ENCODE results near the gene CSTF1.

The CSTF1 gene

DNA sequence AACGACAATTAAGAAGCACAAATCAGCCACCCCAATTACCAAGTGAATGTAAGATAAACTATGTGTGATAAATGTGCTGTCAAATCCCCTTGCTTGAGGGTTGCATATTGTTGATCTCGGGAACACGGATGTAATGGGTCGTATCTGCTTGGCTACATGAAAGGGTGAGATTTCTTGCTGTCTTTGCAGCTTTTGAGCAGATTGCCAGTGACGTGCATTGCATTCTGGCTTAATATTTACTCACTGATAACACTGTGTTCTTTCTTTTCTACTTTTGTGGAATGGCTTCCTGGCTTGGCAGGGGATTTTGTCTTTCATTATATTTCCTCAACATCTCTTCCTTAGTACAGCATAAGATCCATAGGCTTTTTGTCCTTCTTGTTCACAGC, 44.1 kb upstream of the CSTF1 start:
- Histone ChIP-seq H3K4me3 (ENCODE audit: low read depth, low read length) (no peak overlapping the region), H3K9me3 (no peaks in the 10 kb centered on the region), H3K36me3 (no peaks in the 10 kb centered on the region), H3K4me1 (no peaks in the 10 kb centered on the region), H3K27me3 (peaks cover 14% of the 10 kb centered on the region)
- TF ChIP-seq, protein P1, sequence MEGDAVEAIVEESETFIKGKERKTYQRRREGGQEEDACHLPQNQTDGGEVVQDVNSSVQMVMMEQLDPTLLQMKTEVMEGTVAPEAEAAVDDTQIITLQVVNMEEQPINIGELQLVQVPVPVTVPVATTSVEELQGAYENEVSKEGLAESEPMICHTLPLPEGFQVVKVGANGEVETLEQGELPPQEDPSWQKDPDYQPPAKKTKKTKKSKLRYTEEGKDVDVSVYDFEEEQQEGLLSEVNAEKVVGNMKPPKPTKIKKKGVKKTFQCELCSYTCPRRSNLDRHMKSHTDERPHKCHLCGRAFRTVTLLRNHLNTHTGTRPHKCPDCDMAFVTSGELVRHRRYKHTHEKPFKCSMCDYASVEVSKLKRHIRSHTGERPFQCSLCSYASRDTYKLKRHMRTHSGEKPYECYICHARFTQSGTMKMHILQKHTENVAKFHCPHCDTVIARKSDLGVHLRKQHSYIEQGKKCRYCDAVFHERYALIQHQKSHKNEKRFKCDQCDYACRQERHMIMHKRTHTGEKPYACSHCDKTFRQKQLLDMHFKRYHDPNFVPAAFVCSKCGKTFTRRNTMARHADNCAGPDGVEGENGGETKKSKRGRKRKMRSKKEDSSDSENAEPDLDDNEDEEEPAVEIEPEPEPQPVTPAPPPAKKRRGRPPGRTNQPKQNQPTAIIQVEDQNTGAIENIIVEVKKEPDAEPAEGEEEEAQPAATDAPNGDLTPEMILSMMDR (IDR thresholded peaks at IDR 0.05; ENCODE audit: low read depth, low read length) = no peak
- DNase-seq = no peak

DNA sequence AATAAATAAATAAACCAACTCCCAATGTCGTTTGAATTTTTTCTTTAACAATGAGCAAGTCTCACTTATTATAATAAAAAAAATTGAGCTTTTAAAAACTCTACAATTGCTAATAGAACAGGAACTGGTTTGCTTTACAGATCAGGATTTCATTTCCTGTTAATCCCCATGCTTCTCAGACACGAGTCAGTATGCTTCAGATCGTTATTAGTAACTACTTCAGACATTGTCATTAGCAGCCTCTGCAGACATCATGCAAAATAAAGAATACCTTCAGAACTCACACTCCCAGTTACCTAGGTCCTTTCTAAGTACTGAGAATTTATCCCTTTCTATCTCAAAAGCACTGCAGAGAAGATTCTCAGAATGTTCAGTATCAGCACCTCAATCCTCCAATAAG, 43.7 kb upstream of the CSTF1 start:
- H3K4me3 ChIP-seq (ENCODE audit: low read depth, low read length) = no peak overlapping the region
- peaks cover 9% of the 10 kb centered on the region for H3K27me3 ChIP-seq
- no peaks in the 10 kb centered on the region for H3K4me1 ChIP-seq
- TF ChIP-seq, protein P1 (IDR thresholded peaks at IDR 0.05; ENCODE audit: low read depth, low read length) = no peak
- no peaks in the 10 kb centered on the region for H3K36me3 ChIP-seq
- no peaks in the 10 kb centered on the region for H3K9me3 ChIP-seq
- DNase-seq = no peak

DNA sequence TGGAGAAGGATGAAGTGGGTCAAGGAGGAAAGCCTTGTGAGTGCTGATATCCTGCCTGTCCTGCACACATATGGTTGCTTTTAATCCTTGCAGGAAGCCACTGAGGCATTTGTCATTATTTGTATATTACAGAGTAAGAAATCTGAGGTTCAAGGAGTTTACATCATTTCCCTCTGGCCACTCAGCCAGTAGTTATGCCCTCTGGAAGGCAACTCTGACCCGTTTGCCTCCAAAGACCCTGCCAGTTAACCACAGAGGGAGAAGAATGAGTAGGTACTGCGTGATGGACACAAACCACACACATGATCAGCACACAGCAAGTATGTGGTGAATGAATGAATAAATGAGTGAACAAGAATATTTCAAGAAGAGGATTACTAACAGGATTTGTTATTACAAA, 41.6 kb upstream of the CSTF1 start:
- H3K9me3 ChIP-seq = no peaks in the 10 kb centered on the region
- H3K4me1 ChIP-seq = no peaks in the 10 kb centered on the region
- no peak overlapping the region for H3K4me3 ChIP-seq (ENCODE audit: low read depth, low read length)
- TF ChIP-seq, protein P1 (IDR thresholded peaks at IDR 0.05; ENCODE audit: low read depth, low read length) = no peak
- no peak for DNase-seq
- no peaks in the 10 kb centered on the region for H3K36me3 ChIP-seq
- no peaks in the 10 kb centered on the region for H3K27me3 ChIP-seq

DNA sequence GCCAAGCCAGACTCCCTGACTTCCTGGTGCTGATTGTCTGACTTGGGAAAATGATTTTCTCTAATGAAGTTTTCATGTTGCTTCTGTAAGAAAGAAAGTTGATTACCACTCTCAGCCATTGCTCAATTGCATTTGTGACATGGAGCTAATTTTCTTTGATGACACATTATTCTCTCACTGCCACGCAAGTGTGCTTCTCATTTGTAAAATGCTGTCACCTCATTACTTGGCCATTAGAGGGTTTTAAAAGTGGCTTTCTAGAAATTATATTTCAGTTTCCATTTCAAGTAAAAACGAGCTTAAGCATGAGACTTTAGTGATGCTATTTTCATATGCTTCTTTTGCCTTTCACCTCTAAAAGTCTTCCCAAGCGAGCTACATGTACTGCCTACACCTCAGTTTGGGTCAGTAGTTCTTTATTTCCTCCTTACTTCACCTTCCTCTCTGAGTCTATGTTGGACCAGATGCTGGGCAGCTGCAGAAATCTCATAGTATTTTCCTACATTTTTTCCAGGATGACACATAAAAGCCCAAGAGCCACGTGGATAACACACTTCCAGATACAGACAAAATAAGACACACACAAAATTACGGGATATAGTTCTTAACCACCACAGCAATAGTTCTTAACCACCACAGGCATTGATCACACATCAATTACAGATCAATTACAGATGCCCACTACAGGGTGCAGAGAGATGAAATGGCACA, 39.9 kb upstream of the CSTF1 start:
- no peaks in the 10 kb centered on the region for H3K27me3 ChIP-seq
- H3K4me3 ChIP-seq (ENCODE audit: low read depth, low read length) = no peak overlapping the region
- H3K36me3 ChIP-seq = no peaks in the 10 kb centered on the region
- H3K9me3 ChIP-seq = no peaks in the 10 kb centered on the region
- no peak for DNase-seq
- TF ChIP-seq, protein P1 (IDR thresholded peaks at IDR 0.05; ENCODE audit: low read depth, low read length) = no peak
- no peaks in the 10 kb centered on the region for H3K4me1 ChIP-seq

DNA sequence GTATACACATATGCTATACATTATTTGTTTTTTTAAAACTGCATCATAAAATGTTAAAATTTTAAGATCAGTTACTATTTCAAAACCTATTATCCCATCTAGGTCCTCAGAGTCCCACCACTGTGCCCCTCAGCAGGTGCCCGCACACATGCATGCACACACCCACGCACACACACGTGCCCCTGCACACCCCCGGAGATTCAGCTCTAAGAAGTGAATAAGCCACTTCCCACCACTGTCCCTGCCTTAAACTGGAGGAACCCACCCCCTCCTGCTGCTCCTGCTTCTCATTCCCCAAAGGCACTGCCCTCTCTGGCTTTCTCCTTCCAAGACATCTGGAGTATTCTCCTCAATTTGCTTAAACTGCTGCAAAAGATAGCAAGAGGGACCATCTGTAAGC, 39.1 kb upstream of the CSTF1 start:
- no peaks in the 10 kb centered on the region for H3K36me3 ChIP-seq
- TF ChIP-seq, protein P1 (IDR thresholded peaks at IDR 0.05; ENCODE audit: low read depth, low read length) = no peak
- DNase-seq = no peak

DNA sequence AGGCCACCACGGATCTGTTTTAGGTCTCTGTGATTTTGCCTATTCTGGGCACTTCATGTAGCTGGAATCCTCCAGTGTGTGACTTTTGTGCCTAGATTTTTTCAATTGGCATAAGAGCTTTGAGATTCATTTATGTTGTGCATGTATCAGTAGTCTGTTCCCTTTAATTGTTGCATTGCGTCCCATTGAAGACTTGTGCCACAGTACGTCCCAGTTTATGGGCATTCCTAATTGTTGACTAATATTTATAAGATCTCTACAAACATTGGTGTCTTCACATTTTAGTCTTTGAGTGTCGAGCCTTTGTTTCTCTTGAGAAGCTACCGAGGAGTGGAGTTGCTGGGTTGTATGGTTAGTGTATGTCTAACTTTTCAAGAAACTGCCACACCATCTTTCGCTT, 34.4 kb upstream of the CSTF1 start:
- Histone ChIP-seq H3K4me1 (no peaks in the 10 kb centered on the region), H3K27me3 (no peaks in the 10 kb centered on the region), H3K36me3 (no peaks in the 10 kb centered on the region), H3K4me3 (ENCODE audit: low read depth, low read length) (peak overlapping the region; percentile 19), H3K9me3 (no peaks in the 10 kb centered on the region)
- no peak for DNase-seq
- TF ChIP-seq, protein P1 (IDR thresholded peaks at IDR 0.05; ENCODE audit: low read depth, low read length) = no peak

More for the DNA sequence above, 39.1 kb upstream of the CSTF1 start:
- Histone ChIP-seq H3K27me3 (no peaks in the 10 kb centered on the region), H3K9me3 (no peaks in the 10 kb centered on the region), H3K4me3 (ENCODE audit: low read depth, low read length) (no peak overlapping the region), H3K4me1 (no peaks in the 10 kb centered on the region)
